ENCODE results near the gene EMSY. TPM values are rescaled to one million over a fixed set of nuclear protein-coding genes. Genes with fewer than 3 reads are reported as not detected.

EMSY gene
- total and polyA plus RNA-seq, 2 of the 8 experiments (the other 6 are each of a cell fraction or from before 2014, with no cell fraction given) = 29.6 to 34.6 TPM

DNA sequence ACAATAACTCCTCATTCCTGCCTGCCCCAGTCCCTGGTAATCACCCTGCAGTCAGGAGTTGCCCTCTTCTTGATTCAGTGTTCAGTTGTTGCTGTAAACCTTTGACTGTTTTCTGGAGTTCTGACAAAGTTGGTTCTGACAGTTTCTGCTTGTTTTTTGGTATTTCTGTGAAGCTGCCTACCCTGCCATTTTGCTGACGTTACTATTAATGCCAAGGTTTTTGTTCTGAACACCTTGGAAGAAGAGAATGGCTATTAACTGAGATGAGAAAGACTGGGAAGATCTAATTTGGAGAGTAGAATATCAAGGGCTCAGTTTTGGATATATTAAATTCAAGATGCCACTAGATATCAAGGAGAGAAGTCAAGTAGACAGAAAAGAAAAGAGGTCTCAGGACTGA is 113.7 kb downstream of the EMSY start:
- Histone ChIP-seq H2BK5ac (ENCODE audit: low read depth, low read length) (no peak overlapping the region), H3K9ac (replicated peaks in 1 of 4; ENCODE audit: extremely low read depth in 1 of 4, low read depth in 3 of 4, low read length in 3 of 4) (no peak overlapping the region), H3K79me2 (ENCODE audit: control insufficient read depth in 1 of 2, insufficient read depth in 2 of 2, low read length in 2 of 2) (no peaks in the 10 kb centered on the region), H3K27me3 (replicated peaks in 1 of 4; ENCODE audit: control insufficient read depth in 3 of 4, extremely low read depth in 1 of 4, insufficient read depth in 3 of 4, low read length in 3 of 4) (no peaks in the 10 kb centered on the region), H2BK120ac (replicated peaks; ENCODE audit: low read depth, low read length) (no peak overlapping the region), H3K56ac (replicated peaks; ENCODE audit: insufficient read length, low read depth, low read length) (no peak overlapping the region), H2AK5ac (ENCODE audit: low read depth, low read length) (no peak overlapping the region), H3K23ac (ENCODE audit: insufficient read length) (no peak overlapping the region), H2BK15ac (ENCODE audit: low read length) (no peak overlapping the region), H3K14ac (ENCODE audit: insufficient read length) (no peak overlapping the region), H3K4me2 (ENCODE audit: insufficient read depth in 1 of 2, low read depth in 2 of 2, low read length in 2 of 2) (no peak overlapping the region), H2BK20ac (ENCODE audit: low read length) (no peak overlapping the region), H4K5ac (ENCODE audit: insufficient read length, low read depth, low read length) (no peak overlapping the region), H3K4me3 (ENCODE audit: extremely low read depth in 1 of 4, insufficient read depth in 2 of 4, low read depth in 3 of 4, low read length in 4 of 4) (no peak overlapping the region), H3K18ac (ENCODE audit: extremely low read depth, low read length) (no peak overlapping the region), H3K23me2 (ENCODE audit: low read depth, low read length) (no peaks in the 10 kb centered on the region), H3K4me1 (replicated peaks in 1 of 4; ENCODE audit: control insufficient read depth in 3 of 4, insufficient read depth in 4 of 4, low read length in 3 of 4) (peaks cover 0 to 5% (median 0%) of the 10 kb centered on the region in 4 experiments; a peak in 2 of 7 replicates), H4K8ac (ENCODE audit: extremely low read depth, insufficient read depth, low read length) (no peak overlapping the region), H4K91ac (replicated peaks; ENCODE audit: insufficient read length, low read length) (no peak overlapping the region), H3K36me3 (ENCODE audit: control insufficient read depth in 2 of 4, insufficient read depth in 4 of 4, low read length in 3 of 4) (no peaks in the 10 kb centered on the region), H4K20me1 (replicated peaks in 1 of 2; ENCODE audit: control insufficient read depth in 1 of 2, insufficient read depth in 2 of 2, low read length in 2 of 2) (no peaks in the 10 kb centered on the region), H2BK12ac (ENCODE audit: low read depth, low read length) (no peak overlapping the region), H3K79me1 (ENCODE audit: low read depth, low read length) (no peaks in the 10 kb centered on the region), H3K27ac (ENCODE audit: low read depth, low read length) (no peak overlapping the region), H2AFZ (ENCODE audit: low read length) (no peak overlapping the region), H3K9me3 (ENCODE audit: insufficient read depth in 2 of 2, low read depth in 1 of 2, low read length in 1 of 2) (no peaks in the 10 kb centered on the region), H3K4ac (replicated peaks; ENCODE audit: insufficient read length, low read depth, low read length) (no peak overlapping the region)
- POLR2A ChIA-PET (ENCODE audit: partially characterized antibody) = no interaction called here
- no peak for FAIRE-seq
- 91% methylated on average over 1 of the region's 1 CpG; no CpG with 5 or more reads in 1 of the 2 experiments for WGBS, 2 experiments (ENCODE audit: extremely low coverage in 1 of 2, insufficient coverage in 1 of 2, insufficient read length in 1 of 2, insufficient replicate concordance in 2 of 2, low coverage in 1 of 2, low lambda C conversion rate in 2 of 2, missing lambda C conversion rate in 1 of 2)
- no peak for DNase-seq (ENCODE audit: low read depth in 1 of 2, low spot score in 2 of 2)
- CTCF ChIA-PET (ENCODE audit: partially characterized antibody) = interaction anchor here (0.6 kb wide), 1 partner anchor 862 kb away, joined by 3 read pairs; no protein-coding TSS in a partner anchor
- TF ChIP-seq BCL11A (IDR thresholded peaks at IDR 0.05; ENCODE audit: low read depth in 2 of 2, low read length in 2 of 2) (no peak), BACH1 (IDR thresholded peaks at IDR 0.05; ENCODE audit: low read length) (no peak), ZNF274 (IDR thresholded peaks at IDR 0.05; ENCODE audit: borderline replicate concordance, extremely low read depth, low read length) (no peak), BRCA1 (IDR thresholded peaks at IDR 0.05; ENCODE audit: low read depth, low read length) (no peak), SP1 (IDR thresholded peaks at IDR 0.05; ENCODE audit: low read depth, low read length) (no peak), SP2 (IDR thresholded peaks at IDR 0.05; ENCODE audit: low read length) (no peak), KDM4A (IDR thresholded peaks at IDR 0.05; ENCODE audit: low read depth, low read length, severe bottlenecking) (no peak), CHD1 (IDR thresholded peaks at IDR 0.05; ENCODE audit: low read depth, low read length) (no peak), SUZ12 (IDR thresholded peaks at IDR 0.05; ENCODE audit: low read length) (no peak), TAF7 (optimal IDR thresholded peaks at IDR 0.05; ENCODE audit: borderline replicate concordance, low read depth, low read length) (no peak), POLR2AphosphoS5 (IDR thresholded peaks at IDR 0.05; ENCODE audit: low read depth, low read length) (no peak)
- TF ChIP-seq, protein P1, sequence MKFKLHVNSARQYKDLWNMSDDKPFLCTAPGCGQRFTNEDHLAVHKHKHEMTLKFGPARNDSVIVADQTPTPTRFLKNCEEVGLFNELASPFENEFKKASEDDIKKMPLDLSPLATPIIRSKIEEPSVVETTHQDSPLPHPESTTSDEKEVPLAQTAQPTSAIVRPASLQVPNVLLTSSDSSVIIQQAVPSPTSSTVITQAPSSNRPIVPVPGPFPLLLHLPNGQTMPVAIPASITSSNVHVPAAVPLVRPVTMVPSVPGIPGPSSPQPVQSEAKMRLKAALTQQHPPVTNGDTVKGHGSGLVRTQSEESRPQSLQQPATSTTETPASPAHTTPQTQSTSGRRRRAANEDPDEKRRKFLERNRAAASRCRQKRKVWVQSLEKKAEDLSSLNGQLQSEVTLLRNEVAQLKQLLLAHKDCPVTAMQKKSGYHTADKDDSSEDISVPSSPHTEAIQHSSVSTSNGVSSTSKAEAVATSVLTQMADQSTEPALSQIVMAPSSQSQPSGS (IDR thresholded peaks at IDR 0.05; ENCODE audit: low read length) = no peak
- TF ChIP-seq, protein P2, sequence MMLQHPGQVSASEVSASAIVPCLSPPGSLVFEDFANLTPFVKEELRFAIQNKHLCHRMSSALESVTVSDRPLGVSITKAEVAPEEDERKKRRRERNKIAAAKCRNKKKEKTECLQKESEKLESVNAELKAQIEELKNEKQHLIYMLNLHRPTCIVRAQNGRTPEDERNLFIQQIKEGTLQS (IDR thresholded peaks at IDR 0.05; ENCODE audit: insufficient read depth, low read depth, low read length) = no peak
